Duodenal mucosa (tissue), 2 donors: ENCODE results near the gene NRIP3.
A peak's percentile ranks its signal among the peaks of the same experiment; 100 is the strongest.

Source experiments
- H3K27ac ChIP-seq: one replicate; pipeline ENCODE4 v1.7.0; 2013; ENCODE audit warnings: low read depth, low read length
- H3K27me3 ChIP-seq, 2 donors: one replicate each; pipeline ENCODE4 v1.7.0; 2013; ENCODE audit warnings: low read length in 2 of 2, control low read depth in 1 of 2; ENCODE audit not compliant: insufficient read depth in 2 of 2, control insufficient read depth in 1 of 2
- H3K36me3 ChIP-seq, 2 donors: one replicate each; pipeline ENCODE4 v1.7.0; 2013; ENCODE audit warnings: low read length in 2 of 2, control low read depth in 1 of 2; ENCODE audit not compliant: insufficient read depth in 2 of 2, control insufficient read depth in 1 of 2
- H3K4me1 ChIP-seq, 2 donors: one replicate each; pipeline ENCODE4 v1.7.0; 2013; ENCODE audit warnings: low read length in 2 of 2, control low read depth in 1 of 2; ENCODE audit not compliant: insufficient read depth in 2 of 2, control insufficient read depth in 1 of 2
- H3K4me3 ChIP-seq, 2 donors: one replicate each; pipeline ENCODE4 v1.7.0; 2013; ENCODE audit warnings: low read length in 2 of 2, low read depth in 1 of 2
- H3K9ac ChIP-seq, 2 donors: one replicate each; pipeline ENCODE4 v1.7.0; 2013; ENCODE audit warnings: low read length in 2 of 2, low read depth in 1 of 2
- H3K9me3 ChIP-seq, 2 donors: one replicate each; pipeline ENCODE4 v1.7.0; 2013; ENCODE audit warnings: low read length in 2 of 2, control low read depth in 1 of 2; ENCODE audit not compliant: control insufficient read depth in 1 of 2

Gene NRIP3

DNA sequence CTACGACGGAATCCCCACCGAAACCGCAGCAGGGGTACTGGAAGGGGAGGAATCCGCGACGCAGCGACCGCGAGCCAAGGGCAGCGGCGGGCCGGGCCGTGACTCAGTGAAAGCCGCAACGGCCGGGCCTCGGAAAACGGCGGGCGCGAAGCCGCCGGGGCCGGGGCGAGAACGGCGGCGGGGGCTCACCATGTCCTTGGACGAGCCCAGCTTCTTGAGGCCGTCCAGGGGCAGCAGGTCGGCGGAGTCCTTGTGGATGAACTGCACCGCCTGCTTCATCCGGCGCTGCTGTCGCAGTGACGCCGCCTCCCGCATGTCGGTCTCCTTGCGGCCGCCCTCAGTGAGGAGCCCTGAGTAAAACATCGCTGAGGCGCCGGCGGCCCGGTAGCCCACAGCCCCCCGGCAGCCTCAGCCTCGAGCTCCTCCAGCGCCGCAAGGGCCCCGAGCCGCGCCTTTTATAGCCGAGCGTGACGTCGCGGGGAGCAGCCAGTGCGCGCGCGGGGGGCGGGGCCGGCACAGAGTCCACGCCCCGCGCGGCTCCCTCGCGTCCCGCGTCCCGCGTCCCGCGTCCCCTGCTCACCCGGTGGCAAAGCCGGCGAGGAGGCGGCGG, at the start of gene NRIP3:
Gene NRIP3, minus strand, starts transcription at position 429 of the 610 bp plus-strand sequence. Its CDS starts 66 bp downstream, at position 363.
- Histone ChIP-seq H3K27ac (no peak within 1 kb of the TSS), H3K9ac (peak within 1 kb of the TSS in 1 of 2 donors; percentile 6), H3K4me3 (peak within 1 kb of the TSS; percentile 70), H3K36me3 (no peaks in the 10 kb centered on the region), H3K4me1 (peaks cover 8 to 11% of the 10 kb centered on the region in 2 donors), H3K9me3 (no peaks in the 10 kb centered on the region), H3K27me3 (peaks cover 30 to 35% of the 10 kb centered on the region in 2 donors)

- Histone ChIP-seq H3K9ac (no peak overlapping the region), H3K36me3 (no peaks in the 10 kb centered on the region), H3K27ac (no peak overlapping the region), H3K9me3 (no peaks in the 10 kb centered on the region), H3K4me1 (peaks cover 0 to 2% of the 10 kb centered on the region in 2 donors), H3K4me3 (no peak overlapping the region), H3K27me3 (no peaks in the 10 kb centered on the region)
Measured at GRCh38 chr11:9052316-9052715, 48.5 kb upstream of the NRIP3 start.

GRCh38 chr11:9049959-9050358, 46.2 kb upstream of the NRIP3 start:
- Histone ChIP-seq H3K4me1 (peaks cover 0 to 4% of the 10 kb centered on the region in 2 donors), H3K4me3 (no peak overlapping the region), H3K27ac (no peak overlapping the region), H3K9me3 (no peaks in the 10 kb centered on the region), H3K9ac (no peak overlapping the region), H3K27me3 (no peaks in the 10 kb centered on the region), H3K36me3 (no peaks in the 10 kb centered on the region)

GRCh38 chr11:9047964-9048523, 44.2 kb upstream of the NRIP3 start:
- H3K27me3 ChIP-seq: no peaks in the 10 kb centered on the region
- no peaks in the 10 kb centered on the region for H3K9me3 ChIP-seq
- H3K9ac ChIP-seq: no peak overlapping the region
- no peak overlapping the region for H3K4me3 ChIP-seq
- no peaks in the 10 kb centered on the region for H3K36me3 ChIP-seq
- peaks cover 0 to 4% of the 10 kb centered on the region in 2 donors for H3K4me1 ChIP-seq
- H3K27ac ChIP-seq: no peak overlapping the region

DNA sequence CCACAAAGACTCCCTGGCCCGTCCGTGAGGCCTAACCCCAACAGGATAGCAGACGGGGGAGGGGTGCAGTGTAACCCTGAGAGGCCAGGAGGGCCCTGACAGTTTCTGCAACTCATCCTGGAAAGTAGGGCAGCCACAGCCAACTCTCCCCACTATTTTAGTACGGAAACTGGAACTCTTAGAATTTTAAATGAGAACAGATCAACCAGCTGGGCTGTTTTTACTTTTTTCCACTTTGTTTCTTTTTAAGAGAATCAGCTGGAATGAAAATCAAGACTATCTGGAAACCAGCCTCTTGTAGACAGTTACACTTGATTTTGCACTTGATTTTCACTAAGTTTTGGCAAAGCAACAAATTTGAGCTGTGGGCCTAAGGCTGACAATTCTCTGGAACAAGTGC, 42.7 kb upstream of the NRIP3 start:
- Histone ChIP-seq H3K4me3 (no peak overlapping the region), H3K4me1 (peaks cover 0 to 4% of the 10 kb centered on the region in 2 donors), H3K9me3 (no peaks in the 10 kb centered on the region), H3K27ac (no peak overlapping the region), H3K27me3 (no peaks in the 10 kb centered on the region), H3K36me3 (no peaks in the 10 kb centered on the region), H3K9ac (no peak overlapping the region)

DNA sequence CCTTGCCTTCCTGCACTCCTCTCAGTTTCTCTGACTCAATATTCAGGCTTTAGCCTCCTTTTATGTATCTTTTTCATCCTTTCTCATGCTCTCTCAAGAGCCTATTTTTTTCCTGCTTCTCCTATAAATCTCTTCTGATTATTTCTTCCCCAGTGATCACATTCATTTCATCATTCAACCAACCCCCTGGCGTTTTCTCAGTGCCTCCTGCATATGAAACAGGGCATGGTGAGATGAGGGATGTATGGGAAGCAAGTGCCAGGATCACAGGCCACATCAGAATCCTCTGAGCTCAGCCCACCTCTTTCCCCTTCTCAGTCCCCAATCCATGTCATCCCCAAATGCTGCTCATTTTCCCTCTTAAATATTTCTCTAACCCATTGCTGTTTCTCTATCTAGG, 38.7 kb upstream of the NRIP3 start:
- no peak overlapping the region for H3K4me3 ChIP-seq
- H3K4me1 ChIP-seq: peaks cover 0 to 4% of the 10 kb centered on the region in 2 donors
- no peak overlapping the region for H3K9ac ChIP-seq

GRCh38 chr11:9041747-9042146, 37.9 kb upstream of the NRIP3 start:
- Histone ChIP-seq H3K4me1 (no peaks in the 10 kb centered on the region), H3K36me3 (no peaks in the 10 kb centered on the region), H3K27me3 (no peaks in the 10 kb centered on the region), H3K4me3 (no peak overlapping the region), H3K9ac (no peak overlapping the region), H3K9me3 (no peaks in the 10 kb centered on the region), H3K27ac (no peak overlapping the region)

More for the DNA sequence above, 38.7 kb upstream of the NRIP3 start:
- no peaks in the 10 kb centered on the region for H3K9me3 ChIP-seq
- H3K36me3 ChIP-seq: no peaks in the 10 kb centered on the region
- no peaks in the 10 kb centered on the region for H3K27me3 ChIP-seq
- no peak overlapping the region for H3K27ac ChIP-seq

GRCh38 chr11:9040410-9040809, 36.6 kb upstream of the NRIP3 start:
- Histone ChIP-seq H3K9ac (no peak overlapping the region), H3K4me1 (no peaks in the 10 kb centered on the region), H3K9me3 (no peaks in the 10 kb centered on the region), H3K27me3 (no peaks in the 10 kb centered on the region), H3K4me3 (no peak overlapping the region), H3K27ac (no peak overlapping the region), H3K36me3 (no peaks in the 10 kb centered on the region)

- H3K9me3 ChIP-seq: no peaks in the 10 kb centered on the region
- H3K4me1 ChIP-seq: no peaks in the 10 kb centered on the region
- H3K27me3 ChIP-seq: no peaks in the 10 kb centered on the region
- H3K27ac ChIP-seq: no peak overlapping the region
- no peak overlapping the region for H3K9ac ChIP-seq
- H3K4me3 ChIP-seq: no peak overlapping the region
- no peaks in the 10 kb centered on the region for H3K36me3 ChIP-seq
Measured at GRCh38 chr11:9039863-9040262, 36.1 kb upstream of the NRIP3 start.

DNA sequence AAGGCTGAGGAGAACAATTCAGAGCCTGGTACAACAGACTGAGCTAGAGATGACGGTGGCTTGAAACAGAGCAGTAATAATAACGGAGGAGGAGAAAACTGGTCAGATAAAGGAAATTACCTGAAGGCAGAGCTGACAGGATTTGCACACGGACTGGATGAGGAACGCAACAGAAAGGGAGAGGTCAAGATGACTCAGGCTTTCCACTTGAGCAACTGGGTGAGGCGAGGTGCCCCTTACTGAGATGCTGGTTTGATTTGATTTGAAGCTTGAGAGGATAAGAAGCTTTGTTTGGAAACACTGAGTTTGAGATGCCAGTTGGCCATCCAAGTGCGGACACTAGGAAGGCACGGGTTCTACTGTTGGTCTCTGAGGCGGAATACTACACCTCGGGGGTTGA, 35.4 kb upstream of the NRIP3 start:
- H3K4me1 ChIP-seq: no peaks in the 10 kb centered on the region
- H3K36me3 ChIP-seq: no peaks in the 10 kb centered on the region
- H3K27ac ChIP-seq: no peak overlapping the region
- H3K9ac ChIP-seq: no peak overlapping the region
- H3K9me3 ChIP-seq: no peaks in the 10 kb centered on the region
- H3K4me3 ChIP-seq: no peak overlapping the region
- H3K27me3 ChIP-seq: no peaks in the 10 kb centered on the region
